ENCODE measurements around the gene ABCA3.
"Not testable (repeated sequence)": the region's sequence is repeated elsewhere in the genome, so short reads cannot be mapped to it uniquely, and the experiment has no call there.

The ABCA3 gene

GRCh38 chr16:2340564-2341455 lies at the start of gene ABCA3:
Gene ABCA3 (minus strand): TSS chr16:2340728. CDS start chr16:2326466, 14,262 bp downstream.
- DNase-seq, result peak; percentile 94 to 95

GRCh38 chr16:2388875-2389433 lies 48.4 kb upstream of the ABCA3 start:
- no peak for DNase-seq

GRCh38 chr16:2388139-2388874 lies 47.8 kb upstream of the ABCA3 start:
- DNase-seq, result no peak

- DNase-seq, result no peak
Measured at GRCh38 chr16:2386990-2387389, 46.5 kb upstream of the ABCA3 start.

DNA sequence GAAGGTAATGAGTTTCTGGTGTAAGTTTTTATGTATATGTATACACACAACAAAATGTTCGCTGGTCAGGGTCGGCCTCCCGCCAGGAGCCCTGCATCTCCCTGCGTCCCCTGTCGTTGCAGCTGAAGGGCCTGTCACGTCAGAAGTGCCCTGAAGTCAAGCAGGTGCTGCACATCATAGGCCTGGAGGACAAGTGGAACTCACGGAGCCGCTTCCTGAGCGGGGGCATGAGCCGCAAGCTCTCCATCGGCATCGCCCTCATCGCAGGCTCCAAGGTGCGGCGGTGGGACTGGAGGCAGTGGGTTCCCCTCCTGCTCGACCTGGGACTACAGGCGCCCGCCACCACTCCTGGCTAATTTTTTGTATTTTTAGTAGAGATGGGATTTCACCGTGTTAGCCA lies 45.5 kb upstream of the ABCA3 start:
- not testable (repeated sequence) for DNase-seq

DNA sequence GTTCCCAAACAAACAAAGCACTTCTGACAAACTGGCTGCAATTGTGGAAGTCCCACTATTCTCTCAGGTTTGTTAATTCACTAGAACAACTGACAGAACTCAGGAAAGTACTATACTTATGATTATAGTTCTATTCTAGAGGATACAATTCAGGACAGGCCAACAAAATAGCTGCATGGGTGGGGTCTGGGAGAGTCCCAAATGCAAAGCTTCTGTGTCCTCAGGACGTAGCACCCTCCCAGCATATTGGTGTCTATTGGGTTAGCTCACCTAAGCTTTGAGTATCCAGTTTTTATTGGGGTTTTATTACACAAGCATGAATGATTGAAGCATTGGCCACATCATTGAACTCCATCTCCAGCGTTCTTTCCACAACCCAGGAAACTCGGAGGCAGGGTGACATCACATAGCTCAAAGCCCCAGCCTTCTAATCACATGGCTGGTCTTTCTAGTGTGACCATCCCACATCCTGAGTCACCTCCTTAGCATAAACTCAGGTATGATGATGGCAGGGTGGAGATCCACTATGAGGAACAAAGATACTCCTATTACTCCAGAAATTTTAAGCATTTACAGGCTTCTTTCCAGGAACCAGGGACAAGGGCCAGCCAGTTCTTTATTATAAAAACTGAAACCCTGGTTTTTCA lies 44.8 kb upstream of the ABCA3 start:
- no peak for DNase-seq

DNA sequence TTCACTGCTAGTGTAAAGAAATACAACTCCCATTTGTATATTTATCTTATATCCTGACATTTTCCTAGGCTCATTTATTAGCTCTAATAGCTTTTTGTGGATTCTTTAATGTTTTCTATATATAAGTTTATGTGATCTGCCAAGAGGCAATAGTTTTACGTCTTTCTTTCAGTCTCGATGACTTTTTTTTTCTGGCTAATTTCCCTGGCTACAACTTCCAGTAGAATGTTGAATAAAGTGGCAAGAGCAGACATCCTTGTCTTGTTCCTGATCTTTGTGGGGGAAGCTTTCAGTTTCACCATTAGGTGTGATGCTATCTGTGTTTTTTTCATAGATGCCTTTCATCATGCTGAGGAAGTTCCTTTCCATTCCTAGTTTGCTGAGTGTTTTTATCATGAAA lies 43.9 kb upstream of the ABCA3 start:
- no peak for DNase-seq

DNA sequence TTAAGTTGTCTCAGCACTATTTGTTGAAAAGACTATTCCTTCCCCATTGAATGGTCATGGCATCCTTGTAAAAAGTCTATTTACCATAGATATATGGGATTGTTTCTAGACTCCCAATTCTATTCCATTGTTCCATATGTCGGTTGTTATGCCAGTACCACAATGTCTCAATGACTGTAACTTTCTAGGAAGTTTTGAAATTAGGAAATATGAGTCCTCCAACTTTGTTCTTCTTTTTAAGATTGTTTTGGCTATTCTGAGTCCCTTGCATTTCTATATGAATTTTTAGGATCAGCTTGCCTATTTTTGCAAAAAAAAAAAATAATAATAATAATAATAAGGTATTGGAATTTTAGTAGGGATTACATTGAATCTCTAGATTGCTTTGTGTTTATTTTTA lies 43.0 kb upstream of the ABCA3 start:
- no peak for DNase-seq

- DNase-seq, result no peak
Measured at GRCh38 chr16:2374644-2375043, 34.1 kb upstream of the ABCA3 start.

- no peak for DNase-seq
Measured at GRCh38 chr16:2373176-2373575, 32.6 kb upstream of the ABCA3 start.

GRCh38 chr16:2372684-2373083 lies 32.2 kb upstream of the ABCA3 start:
- no peak for DNase-seq

- no peak for DNase-seq
Measured at GRCh38 chr16:2371421-2371820, 30.9 kb upstream of the ABCA3 start.

- DNase-seq, result no peak
Measured at GRCh38 chr16:2370721-2371120, 30.2 kb upstream of the ABCA3 start.

- no peak for DNase-seq
Measured at GRCh38 chr16:2366660-2367309, 26.3 kb upstream of the ABCA3 start.

- no peak for DNase-seq
Measured at GRCh38 chr16:2365397-2366294, 25.1 kb upstream of the ABCA3 start.

DNA sequence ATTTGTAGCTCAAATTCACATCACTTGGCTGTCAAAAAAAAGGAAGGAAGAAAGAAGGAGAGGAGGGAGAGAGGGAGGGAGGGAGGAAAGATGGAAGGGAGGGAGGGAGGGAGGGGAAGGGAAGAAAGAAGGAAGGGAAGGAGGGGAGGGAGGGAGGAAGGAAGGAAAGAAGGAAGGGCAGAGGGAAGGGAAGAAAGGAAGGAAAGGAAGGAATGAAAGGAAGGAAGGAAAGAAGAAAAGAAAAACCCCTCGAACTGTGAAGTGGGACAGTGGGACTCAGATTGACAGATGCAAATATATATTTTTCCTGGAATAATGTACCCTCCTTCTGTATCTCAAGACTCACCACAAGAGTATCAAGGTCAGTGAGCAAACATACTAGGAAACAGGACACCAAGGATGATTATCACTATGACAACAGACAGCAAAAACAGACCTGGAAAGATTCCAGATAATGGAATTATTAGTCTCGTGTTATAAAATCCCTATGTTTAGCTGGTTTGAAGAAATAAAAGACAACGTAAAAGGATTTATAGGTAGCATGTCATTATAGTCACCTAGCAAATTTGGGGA lies 24.2 kb upstream of the ABCA3 start:
- DNase-seq, result no peak

GRCh38 chr16:2362218-2362617 lies 21.7 kb upstream of the ABCA3 start:
- DNase-seq, result no peak

DNA sequence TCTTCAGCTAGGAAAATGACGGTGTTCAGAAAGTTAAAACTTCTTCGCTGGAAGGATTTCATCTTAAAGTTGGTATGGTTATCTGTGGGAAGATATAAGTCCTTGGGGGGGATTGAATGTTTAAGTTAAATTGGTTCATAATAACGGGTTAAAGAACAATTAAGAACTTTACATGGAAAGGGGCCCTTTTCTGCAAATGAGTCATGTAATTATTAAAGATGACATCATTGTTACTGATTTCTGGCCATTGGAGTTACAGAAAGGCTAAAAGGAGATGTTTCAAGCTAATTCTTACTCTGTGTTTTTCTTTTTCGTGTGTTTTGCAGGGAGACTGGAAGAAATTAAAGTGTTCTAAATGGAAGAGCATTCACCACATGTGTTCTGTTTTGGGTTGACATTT lies 20.6 kb upstream of the ABCA3 start:
- no peak for DNase-seq

- no peak for DNase-seq
Measured at GRCh38 chr16:2359919-2360318, 19.4 kb upstream of the ABCA3 start.

DNA sequence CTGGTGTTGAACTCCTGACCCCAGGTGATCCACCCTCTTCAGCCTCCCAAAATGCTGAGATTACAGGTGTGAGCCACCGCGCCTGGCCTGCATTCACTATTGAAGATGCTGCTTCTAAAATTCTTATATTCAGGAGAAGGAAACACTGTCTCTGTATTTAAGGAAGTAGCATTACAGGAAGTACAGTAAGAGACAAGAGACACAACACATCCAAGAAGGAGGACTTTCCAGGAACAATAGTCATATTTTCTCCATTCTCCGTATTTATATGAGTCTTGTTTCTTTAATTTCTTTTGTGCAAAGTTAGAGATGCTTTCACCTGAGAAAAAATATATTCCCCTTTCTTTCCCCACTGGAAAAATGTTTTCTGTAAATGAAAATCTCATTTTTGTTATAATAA lies 18.3 kb upstream of the ABCA3 start:
- no peak for DNase-seq

DNA sequence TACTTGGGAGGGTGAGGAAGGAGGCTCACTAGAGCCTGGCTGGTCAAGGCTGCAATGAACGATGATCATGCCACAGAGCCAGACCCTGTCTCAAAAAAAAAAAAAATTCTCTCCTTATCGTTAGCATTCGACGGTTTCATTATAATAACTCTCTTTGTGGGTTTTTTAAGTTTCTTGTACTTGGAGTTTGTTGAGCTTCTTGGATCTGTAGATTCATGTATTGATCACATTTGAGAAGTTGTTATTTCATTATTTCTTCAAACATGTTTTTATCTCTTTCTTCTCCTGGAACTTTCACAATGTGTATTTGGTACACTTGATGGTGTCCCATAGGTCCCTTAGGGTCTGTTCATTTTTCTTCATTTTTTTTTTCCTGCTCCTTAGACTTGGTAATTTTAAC lies 16.8 kb upstream of the ABCA3 start:
- no peak for DNase-seq
